ENCODE measurements around the gene NUBP2.
A peak's percentile ranks its signal among the peaks of the same experiment; 100 is the strongest.
"Not testable (repeated sequence)": the region's sequence is repeated elsewhere in the genome, so short reads cannot be mapped to it uniquely, and the experiment has no call there.

The NUBP2 gene

DNA sequence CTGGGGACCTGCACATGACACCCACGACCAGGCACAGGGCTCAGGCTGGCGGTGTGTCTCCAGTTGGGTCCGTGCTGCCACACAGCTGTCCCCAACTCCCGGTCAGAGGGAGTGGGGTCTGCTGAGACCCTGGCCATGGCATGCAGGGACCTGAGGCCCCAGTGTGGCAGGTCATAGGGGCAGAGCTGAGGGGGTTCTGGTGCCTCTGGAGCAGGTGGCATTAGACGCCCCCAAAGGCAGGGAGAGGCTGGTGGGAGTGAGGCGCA lies 4.2 kb downstream of the NUBP2 start:
- no peak for DNase-seq

DNA sequence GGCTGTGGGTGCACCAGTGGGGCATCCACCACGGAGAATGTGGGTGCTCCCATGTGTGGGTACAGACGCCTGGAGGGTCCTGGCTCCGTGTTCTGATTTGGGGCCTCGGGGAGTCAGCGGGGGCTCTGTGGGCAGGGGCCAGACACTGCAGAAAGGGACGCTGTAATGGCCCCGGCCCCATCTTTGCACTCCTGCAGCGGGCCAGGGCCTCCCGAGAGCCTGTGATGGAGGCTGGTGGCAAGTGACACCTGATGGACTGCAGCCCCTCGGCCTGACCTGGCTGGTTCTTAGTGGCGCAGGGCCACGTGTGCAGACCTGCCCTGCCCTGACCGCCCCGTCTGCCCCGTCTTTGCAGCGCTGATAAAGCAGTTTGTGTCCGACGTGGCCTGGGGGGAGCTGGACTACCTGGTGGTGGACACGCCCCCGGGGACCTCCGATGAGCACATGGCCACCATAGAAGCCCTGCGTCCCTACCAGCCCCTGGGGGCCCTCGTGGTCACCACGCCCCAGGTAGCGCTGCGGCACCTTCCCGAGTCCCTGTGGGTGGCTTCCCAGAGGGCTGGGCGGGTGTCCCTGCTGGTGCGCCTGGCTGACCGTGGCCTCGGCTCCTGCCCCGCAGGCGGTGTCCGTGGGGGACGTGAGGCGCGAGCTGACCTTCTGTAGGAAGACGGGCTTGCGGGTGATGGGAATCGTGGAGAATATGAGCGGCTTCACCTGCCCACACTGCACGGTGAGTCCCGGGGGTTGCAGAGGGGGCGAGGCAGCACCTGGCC lies 4.7 kb downstream of the NUBP2 start:
- DNase-seq: peak; percentile 17

DNA sequence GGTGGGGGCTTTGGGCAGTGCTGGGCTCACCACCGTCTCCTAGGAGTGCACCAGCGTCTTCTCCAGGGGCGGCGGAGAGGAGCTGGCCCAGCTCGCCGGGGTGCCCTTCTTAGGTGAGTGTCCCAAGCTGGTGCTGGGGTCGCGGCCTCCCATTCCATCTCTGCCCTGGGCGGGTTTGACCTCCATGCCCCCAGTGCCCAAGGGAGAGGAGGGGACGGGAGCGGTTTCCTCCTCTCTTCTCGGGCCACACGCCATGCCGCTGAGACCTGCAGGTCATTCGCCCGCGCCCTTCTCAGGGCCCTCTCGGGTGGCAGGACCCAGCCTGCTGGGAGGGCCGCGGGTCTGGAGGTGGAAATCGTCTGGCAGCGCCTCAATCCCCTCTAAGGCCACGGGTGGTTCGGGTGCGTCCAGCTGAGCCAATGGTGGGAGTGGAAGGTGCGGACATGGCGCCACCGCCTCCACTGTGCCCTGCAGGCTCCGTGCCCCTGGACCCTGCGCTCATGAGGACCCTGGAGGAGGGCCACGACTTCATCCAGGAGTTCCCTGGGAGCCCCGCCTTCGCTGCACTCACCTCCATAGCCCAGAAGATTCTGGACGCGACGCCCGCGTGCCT lies 5.4 kb downstream of the NUBP2 start:
- peak; percentile 34 for DNase-seq

DNA sequence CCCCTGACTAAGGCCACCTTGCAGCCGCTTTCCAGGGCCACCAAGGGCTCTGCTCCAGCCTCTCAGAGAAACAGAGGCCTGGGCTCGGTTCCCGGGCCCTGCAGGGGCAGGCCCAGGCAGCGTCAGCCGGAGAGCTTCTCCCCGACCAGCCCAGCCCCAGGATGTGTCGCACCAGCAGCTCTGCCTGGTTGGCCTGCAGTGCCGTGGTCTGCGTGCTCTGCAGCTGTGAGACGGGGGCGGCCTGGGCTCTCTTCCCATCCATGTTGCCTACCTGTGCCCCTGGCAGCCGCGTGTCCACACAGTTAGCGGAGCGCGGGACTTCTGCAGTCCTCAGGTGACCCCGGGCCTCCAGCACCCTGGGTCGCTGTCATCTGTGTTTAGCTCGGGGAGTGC lies 5.9 kb downstream of the NUBP2 start:
- peak; percentile 41 for DNase-seq

DNA sequence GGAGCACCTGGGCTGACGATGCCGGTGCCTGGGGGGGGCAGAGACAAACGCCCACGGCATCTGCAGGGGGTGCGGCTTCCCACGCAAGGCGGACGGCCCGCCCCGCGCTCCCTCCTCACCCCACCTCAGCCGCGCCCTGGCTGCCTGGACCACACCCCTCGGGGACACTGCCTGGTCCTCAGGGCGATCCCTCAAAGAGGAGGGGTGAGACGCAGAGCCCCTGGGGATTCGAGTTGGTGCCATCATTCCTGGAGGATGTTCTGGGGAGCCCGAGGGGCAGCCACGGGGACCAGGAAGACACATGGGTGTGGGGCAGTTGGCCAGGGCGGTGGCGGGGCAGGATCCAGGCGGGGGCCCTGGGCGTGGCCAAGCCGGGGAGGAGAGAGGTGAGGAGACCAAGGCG lies 6.9 kb downstream of the NUBP2 start:
- no peak for DNase-seq

DNA sequence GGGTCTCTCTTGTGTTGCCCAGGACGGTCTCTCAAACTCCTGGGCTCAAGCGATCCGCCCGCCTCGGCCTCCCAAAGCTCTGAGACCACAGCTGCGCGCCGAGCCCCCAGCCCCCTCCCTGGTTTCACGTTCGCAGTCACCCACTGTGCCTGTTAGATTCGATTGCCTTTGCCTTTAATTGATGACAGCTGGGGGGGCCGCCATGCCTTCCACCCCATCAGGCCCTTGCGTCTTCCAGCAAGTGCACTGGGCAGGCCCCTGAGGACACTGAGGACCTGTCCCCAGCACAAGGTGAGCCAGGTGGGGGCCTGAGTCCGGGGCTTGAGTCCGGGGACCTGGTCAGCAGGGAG lies 7.5 kb downstream of the NUBP2 start:
- DNase-seq: no peak

GRCh38 chr16:1790611-1791255 lies 8.0 kb downstream of the NUBP2 start:
- no peak for DNase-seq

- DNase-seq: no peak
Observed at GRCh38 chr16:1791256-1791942, 8.6 kb downstream of the NUBP2 start.

DNA sequence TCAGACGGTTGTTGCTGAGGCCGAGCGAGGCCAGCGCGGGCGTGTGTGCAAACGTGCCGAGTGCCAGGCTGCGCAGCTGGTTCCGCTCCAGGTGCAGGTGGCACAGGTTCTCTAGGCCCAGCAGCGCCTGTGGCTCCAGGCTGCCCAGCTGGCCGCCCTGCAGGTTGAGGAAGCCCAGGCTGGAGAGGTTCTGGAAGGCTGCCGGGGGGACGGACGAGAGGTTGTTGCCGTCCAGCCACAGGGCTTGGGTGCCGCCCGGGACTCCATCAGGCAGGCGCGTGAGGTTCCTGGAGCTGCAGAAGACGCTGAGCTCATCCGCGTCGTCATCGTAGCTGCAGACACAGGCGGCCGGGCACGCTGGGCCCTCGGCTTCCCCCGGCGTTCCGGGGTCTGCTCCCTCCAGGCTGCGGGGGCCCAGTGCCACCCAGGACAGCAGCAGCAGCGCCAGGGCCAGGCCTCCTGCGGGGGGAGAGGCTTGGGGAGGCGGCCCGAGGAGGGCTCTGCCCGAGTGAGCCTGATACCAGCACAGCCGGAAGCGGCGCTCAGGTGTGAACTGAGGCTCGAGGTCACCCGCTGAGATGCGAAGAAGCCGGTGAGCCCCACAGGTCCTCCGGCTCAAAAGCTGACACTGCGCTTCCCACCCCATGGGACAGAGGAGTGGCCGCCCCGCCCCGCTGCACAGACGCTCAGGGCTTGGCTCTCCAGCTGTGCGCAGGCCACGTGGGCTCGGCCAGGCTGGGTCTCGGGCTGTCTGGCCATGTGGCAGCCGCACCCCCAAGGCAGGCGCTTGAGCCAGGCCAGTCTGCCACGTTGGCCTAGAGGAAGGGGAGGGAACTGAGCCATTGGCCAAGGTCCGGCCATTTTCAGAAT lies 9.4 kb downstream of the NUBP2 start:
- no peak for DNase-seq

DNA sequence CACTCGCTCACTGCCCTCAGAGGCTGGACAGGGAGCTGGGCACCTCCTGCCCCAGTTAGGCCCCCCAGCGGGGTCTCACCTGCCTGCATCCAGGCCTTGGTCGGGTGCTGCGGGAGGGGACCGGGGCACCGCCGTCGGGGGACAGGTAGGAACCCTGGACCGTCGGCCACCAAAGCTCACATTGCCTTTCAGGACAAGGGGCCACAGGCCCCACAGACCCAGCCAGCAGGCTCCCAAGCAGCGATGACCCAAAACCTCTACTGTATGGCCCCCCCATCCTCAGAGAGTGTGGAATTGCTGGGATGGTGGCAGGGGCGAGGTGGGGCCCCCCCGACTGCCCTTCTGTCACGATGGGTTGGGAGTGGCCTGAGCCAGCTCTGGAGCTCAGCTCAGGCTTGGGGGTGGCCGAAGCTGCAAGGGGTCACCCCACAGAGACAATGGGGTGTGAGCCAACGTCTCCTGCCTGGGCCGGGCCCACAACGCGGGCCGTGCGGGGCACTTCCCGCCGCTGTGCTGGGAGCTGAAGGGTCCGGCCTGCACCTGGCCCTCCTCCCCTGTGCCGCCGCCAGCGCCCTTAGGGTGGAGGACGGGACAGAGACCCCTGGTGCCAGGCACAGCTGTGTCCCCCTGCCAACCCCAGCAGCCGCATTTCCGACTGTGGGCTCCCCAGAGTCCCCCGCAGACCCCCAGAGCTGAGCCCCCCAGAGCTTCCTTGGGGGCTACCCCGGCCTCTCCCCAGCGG lies 10.2 kb downstream of the NUBP2 start:
- no peak for DNase-seq

- no peak for DNase-seq
Observed at GRCh38 chr16:1793578-1794220, 10.9 kb downstream of the NUBP2 start, which contains the start of gene IGFALS. TSS of gene IGFALS (minus strand) at chr16:1793705. CDS start at chr16:1793652, 53 bp downstream.

DNA sequence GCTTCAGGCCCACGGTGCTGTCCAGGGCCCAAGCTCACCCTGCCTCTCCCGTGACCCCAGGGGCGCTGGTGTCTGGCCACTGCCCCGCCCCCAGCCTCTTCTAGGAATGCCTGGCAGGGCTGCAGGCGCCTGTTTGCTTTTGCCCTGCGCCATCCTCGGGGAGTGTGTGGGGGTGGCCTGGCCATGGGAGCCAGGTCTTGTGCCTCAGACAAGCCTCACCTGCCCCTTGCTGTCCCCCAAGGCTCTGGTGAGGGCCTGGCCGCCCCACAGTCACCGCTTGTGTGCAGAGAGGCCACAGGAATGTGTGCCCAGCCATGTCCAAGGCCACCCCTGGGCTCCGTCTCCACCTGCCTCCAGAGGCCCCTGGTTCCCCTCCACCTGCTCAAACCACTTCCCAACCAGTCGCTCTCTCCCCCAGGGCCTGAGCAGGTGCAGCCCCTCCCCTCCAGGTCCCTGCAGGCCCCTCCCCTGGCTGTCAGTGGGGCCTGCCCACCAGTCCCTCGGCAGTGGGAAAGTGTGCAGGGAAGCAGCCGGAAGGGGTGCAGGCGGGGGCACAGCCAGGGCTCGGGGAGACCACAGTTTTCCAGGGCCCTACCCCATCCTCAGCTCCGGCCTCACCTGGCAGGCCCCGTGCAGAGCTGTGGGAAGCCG lies 11.6 kb downstream of the NUBP2 start:
- DNase-seq: no peak

- DNase-seq: no peak
Observed at GRCh38 chr16:1794908-1795666, 12.3 kb downstream of the NUBP2 start.

DNA sequence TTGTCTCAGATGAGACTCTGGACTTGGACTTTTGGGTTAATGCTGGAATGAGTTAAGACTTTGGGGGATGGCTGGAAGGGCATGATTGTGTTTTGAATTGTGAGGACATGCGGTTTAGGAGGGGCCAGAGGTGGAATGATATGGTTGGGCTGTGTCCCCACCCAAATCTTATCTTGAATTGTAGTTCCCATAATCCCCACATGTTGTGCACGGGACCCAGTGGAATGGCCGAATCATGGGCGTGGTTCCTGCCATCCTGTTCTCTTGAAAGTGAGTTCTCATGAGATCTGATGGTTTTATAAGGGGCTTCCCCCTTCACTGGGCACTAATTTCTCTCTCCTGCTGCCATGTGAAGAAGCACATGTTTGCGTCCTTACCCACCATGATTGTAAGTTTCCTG lies 16.5 kb downstream of the NUBP2 start:
- DNase-seq: not testable (repeated sequence)

DNA sequence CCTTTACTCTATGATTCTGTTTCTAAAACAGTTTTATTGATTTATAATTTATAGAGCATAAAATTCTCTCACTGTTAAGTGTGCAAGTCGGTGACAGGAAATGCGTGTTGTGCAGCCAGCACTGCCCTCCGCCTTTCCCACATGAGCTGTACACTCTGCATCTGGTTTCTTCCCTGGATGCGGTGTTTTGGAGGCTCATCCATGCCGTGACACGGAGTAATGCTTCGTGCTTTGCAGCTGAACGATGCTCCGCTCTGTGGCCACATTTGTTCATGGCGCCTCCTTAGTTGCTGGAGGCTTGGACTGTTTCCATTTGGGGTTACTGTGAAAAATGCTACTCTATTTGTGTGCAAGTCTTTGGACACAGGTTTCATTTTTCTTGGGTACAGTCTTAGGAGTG lies 17.9 kb downstream of the NUBP2 start:
- no peak for DNase-seq

GRCh38 chr16:1807626-1808025 lies 24.9 kb downstream of the NUBP2 start:
- DNase-seq: no peak

DNA sequence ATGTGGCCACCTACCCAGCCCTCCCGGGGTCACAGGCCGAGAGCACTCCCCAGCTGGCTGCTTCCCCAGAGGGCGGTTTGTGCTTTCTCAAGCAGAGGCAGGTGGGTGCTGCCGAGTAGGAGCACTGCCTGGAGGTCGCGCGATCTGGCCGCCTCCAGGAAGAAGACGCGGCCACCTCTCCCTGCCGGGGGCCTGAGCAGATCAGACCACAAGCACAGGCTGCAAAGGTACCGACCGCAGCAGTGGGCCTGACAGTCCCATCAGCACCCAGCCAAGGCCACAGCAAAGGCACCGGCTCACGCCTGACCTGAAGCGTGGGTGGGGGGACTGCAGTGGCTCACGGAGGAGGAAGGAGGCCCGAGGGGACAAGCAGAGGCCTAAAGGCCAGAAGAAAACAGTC lies 25.9 kb downstream of the NUBP2 start:
- DNase-seq: no peak

DNA sequence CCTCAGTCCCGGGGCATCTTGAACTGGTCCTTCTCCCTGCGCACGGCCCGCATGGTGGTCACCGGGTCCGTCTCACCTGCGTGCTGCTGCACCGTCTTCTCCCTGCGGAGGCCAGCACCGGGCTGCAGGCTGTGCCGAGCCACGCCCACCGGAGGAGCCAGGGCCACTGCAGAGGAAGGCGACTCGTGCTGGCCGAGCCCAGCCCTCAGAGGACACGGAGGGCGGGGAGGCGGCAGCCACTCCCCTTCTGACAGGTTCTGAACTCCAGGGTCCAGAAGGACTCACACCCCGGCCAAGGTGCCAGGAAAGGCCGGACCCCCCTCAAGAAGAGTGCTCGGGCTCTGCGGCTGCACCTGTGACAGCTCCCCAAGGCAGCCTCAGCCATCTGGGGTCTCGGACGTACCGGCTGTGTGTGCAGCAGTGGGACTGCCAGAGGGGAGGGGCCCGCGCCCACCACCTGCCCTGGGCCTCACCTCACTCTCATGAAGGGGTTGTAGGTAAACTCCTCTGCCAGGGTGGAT lies 26.6 kb downstream of the NUBP2 start:
- DNase-seq: no peak

GRCh38 chr16:1810106-1810505 lies 27.3 kb downstream of the NUBP2 start:
- DNase-seq: no peak

DNA sequence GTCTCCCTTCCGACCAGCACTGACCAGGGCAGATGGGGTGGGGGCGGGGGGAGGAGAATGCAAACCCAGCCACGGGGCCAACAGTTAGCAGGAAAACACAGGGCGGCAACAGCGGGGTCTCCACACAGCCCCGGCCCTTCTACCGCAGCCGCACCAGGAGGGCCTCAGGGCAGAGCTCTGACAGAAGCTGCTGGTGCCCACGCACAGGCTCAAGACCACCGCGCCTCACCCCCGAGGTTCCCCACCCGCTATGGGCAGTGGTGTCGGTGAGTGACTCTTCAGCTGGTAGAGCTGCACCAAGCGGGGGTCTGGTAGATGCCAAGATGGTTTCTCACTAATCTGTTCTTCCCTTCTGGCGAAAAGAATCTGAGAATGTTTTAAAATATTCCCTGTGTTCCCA lies 27.8 kb downstream of the NUBP2 start:
- no peak for DNase-seq
